KMS-11 (cell line): ENCODE data around the gene CATSPERB.
"Not testable (repeated sequence)": the region's sequence is repeated elsewhere in the genome, so short reads cannot be mapped to it uniquely, and the experiment has no call there.

ENCODE experiments used
- H2AFZ ChIP-seq: fragments of 200-600 bp; sonication (generic); 2 replicates; pipeline ENCODE4 v1.6.1; 2016; ENCODE audit warnings: antibody characterized with exemption, mixed run types, low read depth
- H3K27ac ChIP-seq: fragments of 200-600 bp; sonication (generic); 2 replicates; pipeline ENCODE4 v1.6.1; 2016; ENCODE audit warnings: mild to moderate bottlenecking, mixed run types
- H3K27me3 ChIP-seq: fragments of 200-600 bp; sonication (generic); 2 replicates; pipeline ENCODE4 v1.6.1; 2017; ENCODE audit warnings: mild to moderate bottlenecking, low read depth, mixed run types, moderate library complexity; ENCODE audit not compliant: insufficient read depth
- H3K36me3 ChIP-seq: fragments of 200-600 bp; sonication (generic); 2 replicates; pipeline ENCODE4 v1.6.1; 2017; ENCODE audit warnings: mild to moderate bottlenecking, mixed run types; ENCODE audit not compliant: insufficient read depth
- H3K4me1 ChIP-seq: fragments of 200-600 bp; sonication (generic); 2 replicates; pipeline ENCODE4 v1.6.1; 2016; ENCODE audit warnings: mild to moderate bottlenecking, low read depth, mixed run types; ENCODE audit not compliant: poor library complexity, severe bottlenecking
- H3K4me2 ChIP-seq: fragments of 200-600 bp; sonication (generic); 2 replicates; pipeline ENCODE4 v1.7.0; 2016; ENCODE audit warnings: mild to moderate bottlenecking, mixed run types
- H3K4me3 ChIP-seq: fragments of 200-600 bp; sonication (generic); IDR thresholded peaks from 2 replicates; pipeline ENCODE4 v1.6.1; 2017; ENCODE audit warnings: low read depth, low read length, mixed read lengths; ENCODE audit not compliant: insufficient read depth
- H3K79me2 ChIP-seq: fragments of 200-600 bp; sonication (generic); 2 replicates; pipeline ENCODE4 v1.6.1; 2016; ENCODE audit warnings: low read depth, mixed run types; ENCODE audit not compliant: insufficient read depth
- H3K9ac ChIP-seq: fragments of 200-600 bp; sonication (generic); 2 replicates; pipeline ENCODE4 v1.6.1; 2016; ENCODE audit warnings: mild to moderate bottlenecking, mixed run types
- H4K20me1 ChIP-seq: fragments of 200-600 bp; sonication (generic); 2 replicates; pipeline ENCODE4 v1.6.1; 2016; ENCODE audit warnings: mild to moderate bottlenecking, mixed run types; ENCODE audit not compliant: insufficient read depth
- CTCF ChIP-seq: fragments of 200-600 bp; sonication (generic); conservative IDR thresholded peaks from 2 replicates; pipeline ENCODE4 v1.6.1; 2017; ENCODE audit warnings: low read depth, mild to moderate bottlenecking, antibody characterized with exemption, low read length, moderate library complexity, mixed read lengths

CATSPERB gene

GRCh38 chr14:91693346-91693745 lies 38.5 kb downstream of the CATSPERB start:
- no peak for TF ChIP-seq CTCF
- Histone ChIP-seq H3K9ac (no peak overlapping the region), H3K36me3 (no peaks in the 10 kb centered on the region), H3K79me2 (no peaks in the 10 kb centered on the region), H3K27me3 (no peaks in the 10 kb centered on the region), H4K20me1 (no peaks in the 10 kb centered on the region), H3K4me2 (no peak overlapping the region), H3K4me3 (no peak overlapping the region), H2AFZ (no peak overlapping the region), H3K4me1 (no peaks in the 10 kb centered on the region), H3K27ac (no peak overlapping the region)

- Histone ChIP-seq H3K9ac (no peak overlapping the region), H3K36me3 (no peaks in the 10 kb centered on the region), H3K27ac (no peak overlapping the region), H3K79me2 (no peaks in the 10 kb centered on the region), H3K27me3 (no peaks in the 10 kb centered on the region), H3K4me3 (no peak overlapping the region), H3K4me2 (no peak overlapping the region), H2AFZ (no peak overlapping the region), H4K20me1 (no peaks in the 10 kb centered on the region), H3K4me1 (no peaks in the 10 kb centered on the region)
- no peak for TF ChIP-seq CTCF
Observed at GRCh38 chr14:91692075-91692474, 39.8 kb downstream of the CATSPERB start.

- Histone ChIP-seq H3K4me3 (no peak overlapping the region), H3K36me3 (no peaks in the 10 kb centered on the region), H3K4me1 (no peaks in the 10 kb centered on the region), H3K79me2 (no peaks in the 10 kb centered on the region), H4K20me1 (no peaks in the 10 kb centered on the region), H2AFZ (no peak overlapping the region), H3K27me3 (no peaks in the 10 kb centered on the region), H3K27ac (no peak overlapping the region), H3K9ac (no peak overlapping the region), H3K4me2 (no peak overlapping the region)
- TF ChIP-seq CTCF: no peak
Observed at GRCh38 chr14:91689608-91690007, 42.3 kb downstream of the CATSPERB start.

GRCh38 chr14:91687436-91687835 lies 44.5 kb downstream of the CATSPERB start:
- H3K4me3 ChIP-seq, H3K79me2 ChIP-seq: not testable (repeated sequence)

GRCh38 chr14:91685600-91685999 lies 46.3 kb downstream of the CATSPERB start:
- Histone ChIP-seq H3K9ac (no peak overlapping the region), H3K27me3 (no peaks in the 10 kb centered on the region), H4K20me1 (no peaks in the 10 kb centered on the region), H3K4me2 (no peak overlapping the region), H3K4me1 (no peaks in the 10 kb centered on the region), H3K4me3 (no peak overlapping the region), H3K27ac (no peak overlapping the region), H3K36me3 (no peaks in the 10 kb centered on the region), H2AFZ (no peak overlapping the region), H3K79me2 (no peaks in the 10 kb centered on the region)
- no peak for TF ChIP-seq CTCF

More at GRCh38 chr14:91687436-91687835, 44.5 kb downstream of the CATSPERB start:
- not testable (repeated sequence) for H3K27me3 ChIP-seq, H4K20me1 ChIP-seq, H3K9ac ChIP-seq, H2AFZ ChIP-seq, H3K27ac ChIP-seq, H3K4me1 ChIP-seq, H3K4me2 ChIP-seq, H3K36me3 ChIP-seq
